SKM-1 treated with dmso at 0.1 percent for 144 hours (cell line): ENCODE results near the gene SPG11.
"Not testable (repeated sequence)": the region's sequence is repeated elsewhere in the genome, so short reads cannot be mapped to it uniquely, and the experiment has no call there.

Experiments used
- DNase-seq: peaks from one replicate; lab custom pipeline; 2025; ENCODE audit not compliant: unreplicated experiment; lab: John Stamatoyannopoulos, UW

The SPG11 gene

DNA sequence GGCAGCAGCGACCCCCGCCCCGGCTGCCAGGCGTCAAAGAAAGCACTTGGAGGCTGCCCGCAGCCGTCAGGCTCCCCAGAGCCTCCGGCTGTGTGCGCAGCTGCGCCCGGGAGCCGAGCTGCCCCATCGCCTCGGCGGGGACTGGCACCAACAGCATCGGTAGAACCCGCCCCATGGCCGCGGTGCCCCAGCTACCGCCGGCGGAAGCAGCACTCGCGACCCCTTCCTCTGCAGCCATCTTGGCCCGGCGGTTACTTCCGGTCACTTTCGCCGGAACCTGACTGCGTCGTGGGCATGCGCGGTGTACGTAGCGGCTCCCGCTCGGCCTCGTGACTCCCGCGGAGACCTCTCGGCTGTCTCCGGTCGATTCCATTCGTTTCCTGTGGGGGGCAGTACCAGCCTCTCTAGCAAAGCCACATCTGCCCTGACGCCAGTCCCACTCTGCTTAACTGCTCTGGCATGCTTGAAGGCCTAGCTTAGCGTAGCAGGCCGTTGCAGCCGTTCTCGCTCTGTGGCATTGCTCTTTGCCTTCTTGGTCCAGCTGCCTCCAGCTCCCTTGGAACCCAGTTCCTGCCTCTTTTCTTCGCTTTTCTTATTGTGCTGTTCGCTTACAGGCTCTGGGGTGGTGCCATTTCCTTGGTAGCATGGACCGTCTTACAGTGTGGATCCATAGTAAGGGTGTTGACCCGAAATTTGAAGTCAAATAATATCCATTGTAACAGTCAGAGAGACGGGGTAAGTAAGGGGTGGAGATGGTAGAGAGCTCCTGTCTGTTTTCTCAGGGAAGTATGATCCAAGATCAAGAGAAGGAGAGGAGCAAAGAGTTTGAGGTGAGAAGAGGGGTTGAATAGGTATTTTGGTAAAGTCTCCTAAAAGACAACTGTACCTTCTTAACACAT, at the start of gene SPG11:
SPG11 (minus strand) TSS at position 253 of the 899 bp plus-strand sequence; CDS start at position 238, 15 bp downstream.
- DNase-seq, result peak; percentile 97

GRCh38 chr15:44712346-44713005, 49.0 kb upstream of the SPG11 start:
- DNase-seq, result peak; percentile 52

- DNase-seq, result peak; percentile 51
Observed at GRCh38 chr15:44711743-44712345, 48.4 kb upstream of the SPG11 start.

GRCh38 chr15:44711096-44711742, 47.8 kb upstream of the SPG11 start, which contains the start of the genes B2M and PATL2:
Gene B2M (plus strand): TSS chr15:44711517. CDS start chr15:44711547, 30 bp downstream.
Gene PATL2 (minus strand): TSS chr15:44711323. CDS start chr15:44676490, 34,833 bp downstream.
- DNase-seq, result peak; percentile 95

DNA sequence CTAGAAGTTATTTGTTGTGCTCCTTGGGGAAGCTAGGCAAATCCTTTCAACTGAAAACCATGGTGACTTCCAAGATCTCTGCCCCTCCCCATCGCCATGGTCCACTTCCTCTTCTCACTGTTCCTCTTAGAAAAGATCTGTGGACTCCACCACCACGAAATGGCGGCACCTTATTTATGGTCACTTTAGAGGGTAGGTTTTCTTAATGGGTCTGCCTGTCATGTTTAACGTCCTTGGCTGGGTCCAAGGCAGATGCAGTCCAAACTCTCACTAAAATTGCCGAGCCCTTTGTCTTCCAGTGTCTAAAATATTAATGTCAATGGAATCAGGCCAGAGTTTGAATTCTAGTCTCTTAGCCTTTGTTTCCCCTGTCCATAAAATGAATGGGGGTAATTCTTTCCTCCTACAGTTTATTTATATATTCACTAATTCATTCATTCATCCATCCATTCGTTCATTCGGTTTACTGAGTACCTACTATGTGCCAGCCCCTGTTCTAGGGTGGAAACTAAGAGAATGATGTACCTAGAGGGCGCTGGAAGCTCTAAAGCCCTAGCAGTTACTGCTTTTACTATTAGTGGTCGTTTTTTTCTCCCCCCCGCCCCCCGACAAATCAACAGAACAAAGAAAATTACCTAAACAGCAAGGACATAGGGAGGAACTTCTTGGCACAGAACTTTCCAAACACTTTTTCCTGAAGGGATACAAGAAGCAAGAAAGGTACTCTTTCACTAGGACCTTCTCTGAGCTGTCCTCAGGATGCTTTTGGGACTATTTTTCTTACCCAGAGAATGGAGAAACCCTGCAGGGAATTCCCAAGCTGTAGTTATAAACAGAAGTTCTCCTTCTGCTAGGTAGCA, 47.0 kb upstream of the SPG11 start:
- peak; percentile 84 for DNase-seq

DNA sequence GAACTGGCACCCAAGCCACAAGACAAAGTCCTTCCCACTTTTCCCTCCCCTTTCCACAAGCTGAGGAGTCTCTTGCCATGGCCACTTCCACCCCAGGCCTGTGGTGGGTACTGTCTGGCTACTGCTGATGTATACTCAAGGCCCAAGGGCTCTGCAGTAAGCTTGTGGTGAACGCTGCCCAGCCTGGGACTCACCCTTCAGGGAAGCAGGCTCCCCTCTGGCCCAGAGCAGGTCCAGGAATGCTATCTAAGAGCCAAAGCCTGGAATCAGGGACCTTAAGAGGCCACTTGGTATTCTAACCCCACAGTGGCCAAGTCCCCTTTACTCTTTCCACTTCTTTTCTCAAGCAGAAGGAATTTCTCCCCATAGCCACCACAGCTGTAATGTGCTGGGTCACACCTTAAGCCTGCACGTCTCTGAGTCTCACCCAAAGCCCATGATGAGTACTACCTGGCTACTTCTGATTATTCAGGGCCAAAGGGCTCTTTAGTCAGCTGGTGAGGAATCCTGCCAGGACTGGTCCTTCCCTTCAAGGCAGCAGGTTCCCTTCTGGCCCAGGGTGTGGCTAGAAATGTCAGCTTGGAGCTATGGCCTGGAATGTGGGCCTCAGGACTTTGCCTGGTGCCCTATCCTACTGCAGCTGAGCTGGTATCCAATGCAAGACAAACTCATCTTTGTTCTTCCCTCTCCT, 43.6 kb upstream of the SPG11 start:
- DNase-seq, result no peak

- no peak for DNase-seq
Observed at GRCh38 chr15:44706401-44706800, 42.9 kb upstream of the SPG11 start.

DNA sequence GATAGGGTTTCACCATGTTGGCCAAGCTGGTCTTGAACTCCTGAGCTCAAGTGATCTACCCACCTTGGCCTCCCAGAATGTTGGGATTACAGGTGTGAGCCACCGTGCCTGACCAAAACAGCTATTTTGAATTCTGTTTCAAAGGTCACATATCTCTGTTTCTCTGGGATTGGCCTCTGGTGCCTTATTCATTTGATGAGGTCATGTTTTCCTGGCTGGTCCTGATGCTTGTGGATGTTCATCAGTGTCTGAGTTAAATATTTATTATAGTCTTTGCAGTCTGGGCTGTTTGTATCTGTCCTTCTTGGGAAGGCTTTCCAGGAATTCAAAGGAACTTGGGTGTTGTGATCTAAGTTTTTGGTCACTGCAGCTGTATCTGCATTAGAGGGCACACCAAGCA, 42.5 kb upstream of the SPG11 start:
- no peak for DNase-seq

DNA sequence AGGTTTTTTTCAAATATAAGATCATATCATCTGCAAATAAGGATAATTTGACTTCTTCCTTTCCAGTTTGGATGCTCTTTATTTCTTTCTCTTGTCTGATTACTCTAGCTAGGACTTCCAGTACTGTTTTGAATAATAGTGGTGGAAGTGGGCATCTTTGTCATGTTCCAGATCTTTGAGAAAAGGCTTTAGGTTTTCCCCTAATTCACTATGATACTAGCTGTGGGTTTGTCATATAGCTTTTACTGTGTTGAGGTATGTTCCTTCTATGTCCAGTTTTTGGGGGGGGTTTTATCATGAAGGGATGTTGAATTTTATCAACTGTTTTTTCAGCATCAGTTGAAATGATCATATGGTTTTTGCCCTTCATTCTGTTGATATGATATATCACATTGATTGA, 37.2 kb upstream of the SPG11 start:
- DNase-seq, result not testable (repeated sequence)

DNA sequence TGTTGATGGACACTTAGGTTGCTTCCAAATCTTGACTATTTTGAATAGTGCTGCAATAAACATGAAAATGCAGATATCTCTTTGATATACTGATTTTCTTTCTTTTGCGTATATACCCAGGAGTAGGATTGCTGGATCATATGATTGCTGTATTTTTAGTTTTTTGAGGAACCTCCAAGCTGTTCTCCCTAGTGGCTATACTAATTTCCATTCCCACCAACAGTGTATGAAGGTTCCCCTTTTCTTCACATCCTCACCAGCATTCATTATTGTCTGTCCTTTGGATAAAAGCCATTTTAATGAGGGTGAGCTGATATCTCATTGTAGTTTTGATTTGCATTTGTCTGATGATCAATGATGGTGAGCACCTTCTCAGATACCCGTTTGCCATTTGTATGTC, 35.2 kb upstream of the SPG11 start:
- DNase-seq, result peak; percentile 35

DNA sequence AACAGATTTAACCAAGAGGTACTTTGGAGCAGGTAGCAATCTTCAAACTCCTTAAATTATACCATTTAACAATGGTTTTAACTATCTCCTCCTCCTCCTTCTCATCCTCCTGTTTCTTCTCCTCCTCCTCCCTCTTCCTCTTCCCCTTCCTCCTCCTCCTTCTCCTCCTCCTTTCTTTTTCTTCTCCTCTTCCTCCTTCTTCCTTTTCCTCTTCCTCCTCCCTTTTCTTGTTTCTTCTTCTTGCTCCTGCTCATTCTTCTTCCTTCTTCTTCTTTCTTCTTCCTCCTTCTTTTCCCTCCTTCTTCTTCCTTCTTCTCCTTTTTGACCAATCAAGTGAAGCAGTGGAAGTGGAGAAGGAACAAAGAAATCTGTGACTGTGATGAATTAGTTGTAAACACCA, 33.6 kb upstream of the SPG11 start:
- DNase-seq, result no peak

- DNase-seq, result no peak
Observed at GRCh38 chr15:44695294-44695693, 31.8 kb upstream of the SPG11 start.

DNA sequence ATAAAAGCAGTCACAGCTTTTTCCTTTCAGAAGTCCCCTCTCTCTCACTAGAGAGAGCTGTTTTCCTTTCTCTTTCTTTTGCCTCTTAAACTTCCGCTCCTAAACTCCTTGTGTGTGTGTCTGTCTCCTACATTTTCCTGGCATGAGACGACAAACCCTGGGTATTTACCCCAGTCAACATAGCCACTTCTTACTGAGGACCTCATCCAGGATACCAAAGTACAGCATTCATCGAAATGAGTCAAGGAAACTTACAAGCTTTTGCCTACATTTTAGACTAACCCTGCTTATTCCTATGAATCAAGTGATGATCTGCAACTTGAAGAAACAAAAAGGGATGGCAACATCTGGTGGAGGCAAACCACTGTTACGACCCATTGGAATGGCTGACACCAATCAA, 31.0 kb upstream of the SPG11 start:
- DNase-seq, result no peak

GRCh38 chr15:44692659-44693058, 29.2 kb upstream of the SPG11 start:
- no peak for DNase-seq

DNA sequence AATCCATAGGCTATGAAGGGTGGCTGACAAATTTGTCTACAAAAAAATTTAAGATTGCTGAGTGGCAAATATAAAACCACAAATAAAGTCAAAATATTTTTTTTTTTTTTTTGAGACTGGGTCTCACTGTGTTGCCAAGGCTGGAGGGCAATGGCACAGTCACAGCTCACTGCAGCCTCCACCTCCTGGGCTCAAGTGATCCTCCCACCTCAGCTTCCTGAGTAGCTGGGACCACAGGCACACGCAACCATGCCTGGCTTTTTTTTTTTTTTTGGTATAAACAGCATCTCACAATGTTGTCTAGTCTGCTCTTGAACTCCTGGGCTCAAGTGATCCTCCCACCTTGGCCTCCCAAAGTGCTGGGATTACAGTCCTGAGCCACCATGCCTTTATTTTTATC, 26.8 kb upstream of the SPG11 start:
- not testable (repeated sequence) for DNase-seq

- not testable (repeated sequence) for DNase-seq
Observed at GRCh38 chr15:44689318-44689717, 25.9 kb upstream of the SPG11 start.

DNA sequence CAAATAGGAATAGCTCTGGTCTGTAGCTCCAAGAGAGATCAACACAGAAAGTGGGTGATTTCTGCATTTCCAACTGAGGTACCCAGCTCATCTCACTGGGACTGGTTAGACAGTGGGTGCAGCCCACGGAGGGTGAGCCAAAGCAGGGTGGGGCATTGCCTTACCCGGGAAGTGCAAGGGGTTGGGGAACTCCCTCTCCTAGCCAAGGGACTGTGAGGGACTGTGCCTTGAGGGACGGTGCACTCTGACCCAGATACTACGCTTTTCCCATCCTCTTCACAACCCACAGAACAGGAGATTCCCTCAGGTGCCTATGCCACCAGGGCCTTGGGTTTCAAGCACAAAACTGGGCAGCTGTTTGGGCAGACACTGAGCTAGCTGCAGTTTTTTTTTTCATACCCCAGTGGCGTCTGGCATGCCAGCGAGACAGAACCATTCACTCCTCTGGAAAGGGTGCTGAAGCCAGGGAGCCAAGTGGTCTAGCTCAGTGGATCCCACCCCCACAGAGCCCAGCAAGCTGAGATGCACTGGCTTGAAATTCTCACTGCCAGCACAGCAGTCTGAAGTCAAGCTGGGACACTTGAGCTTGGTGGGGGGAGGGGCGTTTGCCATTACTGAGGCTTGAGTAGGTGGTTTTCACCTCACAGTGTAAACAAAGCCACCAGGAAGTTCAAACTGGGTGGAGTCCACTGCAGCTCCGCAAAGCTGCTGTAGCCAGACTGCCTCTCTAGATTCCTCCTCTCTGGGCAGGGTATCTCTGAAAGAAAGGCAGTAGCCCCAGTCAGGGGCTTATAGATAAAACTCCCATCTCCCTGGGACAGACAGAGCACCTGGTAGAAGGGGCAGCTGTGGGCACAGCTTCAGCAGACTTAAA, 19.6 kb upstream of the SPG11 start:
- DNase-seq, result not testable (repeated sequence)

- DNase-seq, result peak; percentile 21
Observed at GRCh38 chr15:44682211-44682610, 18.7 kb upstream of the SPG11 start.

DNA sequence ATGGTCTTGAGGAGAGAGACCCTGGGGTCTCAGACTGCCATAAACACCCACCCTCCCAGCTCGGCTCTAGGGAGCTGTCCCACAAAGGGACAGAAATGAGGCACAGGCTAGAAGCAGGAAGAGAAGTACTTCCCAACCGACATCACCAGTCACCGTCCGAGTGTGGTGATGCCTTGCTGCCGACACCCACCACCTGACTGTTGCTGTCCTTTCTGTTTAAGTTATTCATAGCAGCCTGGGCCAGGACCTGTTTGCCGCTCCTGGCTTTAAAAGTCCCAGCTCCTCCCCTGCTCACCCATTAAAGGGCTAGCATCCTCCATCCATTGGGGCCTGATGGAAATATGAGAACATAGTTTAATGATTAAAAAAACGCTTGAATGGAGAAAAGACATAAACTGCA, 13.2 kb upstream of the SPG11 start:
- DNase-seq, result no peak
